CD14-positive monocyte (primary cell): ENCODE results near the gene MACROD2. TPM values are rescaled to one million over a fixed set of nuclear protein-coding genes. Genes with fewer than 3 reads are reported as not detected.

ENCODE experiments used
- DNase-seq, 3 donors: peaks; one replicate each; pipeline ENCODE4 v3.0.0-alpha.2; 2011 to 2022
- H2AFZ ChIP-seq: 2 replicates; pipeline ENCODE4 v1.6.0; 2012; ENCODE audit warnings: mild to moderate bottlenecking, low read depth, low read length, inconsistent platforms; ENCODE audit not compliant: insufficient read depth, poor library complexity, severe bottlenecking
- H3K27ac ChIP-seq, 2 donors: 1 replicate in 1 of 2; 2 replicates in 1 of 2; pipeline ENCODE4 v1.5.1; 2012 to 2013; ENCODE audit warnings: low read length in 2 of 2, control low read depth in 1 of 2, inconsistent platforms in 1 of 2, low read depth in 1 of 2, mild to moderate bottlenecking in 1 of 2
- H3K27me3 ChIP-seq, 2 donors: one replicate each; pipeline versions ENCODE4 v1.6.0 to v1.6.1; 2011 to 2013; ENCODE audit warnings: low read length in 2 of 2; ENCODE audit not compliant: control insufficient read depth in 2 of 2, insufficient read depth in 2 of 2
- H3K36me3 ChIP-seq, 2 donors: replicated peaks in 1 of 2; 1 replicate in 1 of 2; 2 replicates in 1 of 2; pipeline versions ENCODE4 v1.5.1 to v1.6.1; 2012 to 2013; ENCODE audit warnings: low read length in 2 of 2, control low read depth in 1 of 2, inconsistent platforms in 1 of 2, mild to moderate bottlenecking in 1 of 2; ENCODE audit not compliant: insufficient read depth in 2 of 2, control insufficient read depth in 1 of 2
- H3K4me1 ChIP-seq, 2 donors: 1 replicate in 1 of 2; 2 replicates in 1 of 2; pipeline versions ENCODE4 v1.5.1 to v1.6.1; 2012 to 2013; ENCODE audit warnings: low read length in 2 of 2, control low read depth in 1 of 2, inconsistent platforms in 1 of 2, mild to moderate bottlenecking in 1 of 2, moderate library complexity in 1 of 2; ENCODE audit not compliant: insufficient read depth in 2 of 2, control insufficient read depth in 1 of 2
- H3K4me2 ChIP-seq: replicated peaks from 2 replicates; pipeline ENCODE3; 2012; ENCODE audit warnings: low read length, moderate library complexity, mild to moderate bottlenecking; ENCODE audit not compliant: poor library complexity, severe bottlenecking; ENCODE audit errors: extremely low read depth
- H3K4me3 ChIP-seq, 3 experiments: fragments of 200-600 bp in 1 of 3; sonication (generic) in 1 of 3; replicated peaks in 1 of 3; 1 replicate in 2 of 3; 2 replicates in 1 of 3; pipeline ENCODE4 v1.5.1; 2011 to 2013; ENCODE audit warnings: low read length in 3 of 3, mild to moderate bottlenecking in 3 of 3, control low read depth in 2 of 3, low read depth in 2 of 3, inconsistent platforms in 1 of 3, moderate library complexity in 1 of 3
- H3K79me2 ChIP-seq: 2 replicates; pipeline ENCODE4 v1.6.0; 2012; ENCODE audit warnings: mild to moderate bottlenecking, control low read depth, inconsistent platforms, low read length, moderate library complexity; ENCODE audit not compliant: insufficient read depth
- H3K9ac ChIP-seq: 2 replicates; pipeline ENCODE4 v1.6.0; 2017; ENCODE audit warnings: low read length, mild to moderate bottlenecking; ENCODE audit not compliant: insufficient read depth, poor library complexity, severe bottlenecking
- H3K9me3 ChIP-seq, 2 donors: replicated peaks in 1 of 2; 1 replicate in 1 of 2; 2 replicates in 1 of 2; pipeline versions ENCODE4 v1.5.1 to v1.6.1; 2012 to 2013; ENCODE audit warnings: low read length in 2 of 2, control low read depth in 1 of 2; ENCODE audit not compliant: control insufficient read depth in 1 of 2, insufficient read depth in 1 of 2
- H4K20me1 ChIP-seq: 2 replicates; pipeline ENCODE4 v1.6.0; 2012; ENCODE audit warnings: mild to moderate bottlenecking, low read length, control low read depth, moderate library complexity; ENCODE audit not compliant: insufficient read depth
- H3K27ac Mint-ChIP-seq, 7 donors: one replicate each; pipeline ENCODE4 v1.8.0; 2020; ENCODE audit warnings: mild to moderate bottlenecking in 7 of 7, mixed read lengths in 7 of 7, moderate library complexity in 6 of 7, inconsistent platforms in 2 of 7
- H3K27me3 Mint-ChIP-seq, 3 donors: one replicate each; pipeline ENCODE4 v1.8.0; 2021 to 2022; ENCODE audit warnings: low read depth in 3 of 3, mild to moderate bottlenecking in 3 of 3, mixed read lengths in 3 of 3, moderate library complexity in 3 of 3, inconsistent platforms in 1 of 3
- H3K36me3 Mint-ChIP-seq, 2 donors: one replicate each; pipeline ENCODE4 v1.8.0; 2020; ENCODE audit warnings: mixed read lengths in 2 of 2, inconsistent platforms in 1 of 2, mild to moderate bottlenecking in 1 of 2
- H3K4me1 Mint-ChIP-seq: one replicate; pipeline ENCODE4 v1.8.0; 2020; ENCODE audit warnings: mild to moderate bottlenecking, mixed read lengths
- H3K4me3 Mint-ChIP-seq, 2 donors: one replicate each; pipeline ENCODE4 v1.8.0; 2020; ENCODE audit warnings: mild to moderate bottlenecking in 2 of 2, mixed read lengths in 2 of 2, moderate library complexity in 1 of 2
- H3K9me3 Mint-ChIP-seq, 7 donors: one replicate each; pipeline ENCODE4 v1.8.0; 2020 to 2022; ENCODE audit warnings: mixed read lengths in 7 of 7, mild to moderate bottlenecking in 6 of 7, moderate library complexity in 6 of 7, inconsistent platforms in 2 of 7
- WGBS: methylation state at CpG from one replicate; pipeline ENCODE4 v1.1.5; 2013; ENCODE audit warnings: missing lambda C conversion rate; ENCODE audit not compliant: insufficient coverage; 5-methylcytosine and 5-hydroxymethylcytosine counted together
- intact Hi-C, 2 donors: fragments of 100-400 bp; cut with micrococcal nuclease; formaldehyde crosslinking; loops; one replicate each; pipeline versions ENCODE4 v1.15.0 to v1.15.1; 2023
- polyA plus RNA-seq, 3 donors: library from polyadenylated mRNA; depleted of rRNA in 1 of 3; unstranded in 2 of 3; stranded (reverse) in 1 of 3; fragments of 300-500 nt in 2 of 3; fragments of >200 nt in 1 of 3; fragmentation: Illumina TruSeq in 2 of 3; gene quantifications; 1 replicate in 2 of 3; 2 replicates in 1 of 3; pipeline ENCODE4 v1.2.3, GENCODE V29; 2012 to 2021
- TF ChIP-seq, protein P1 (sequence below): fragments of 200-600 bp; IDR thresholded peaks from one replicate; pipeline ENCODE4 v1.8.0; 2022; ENCODE audit warnings: antibody characterized with exemption, mild to moderate bottlenecking

The MACROD2 gene
- polyA plus RNA-seq, 3 donors: 0.23 TPM; not detected in 2

DNA sequence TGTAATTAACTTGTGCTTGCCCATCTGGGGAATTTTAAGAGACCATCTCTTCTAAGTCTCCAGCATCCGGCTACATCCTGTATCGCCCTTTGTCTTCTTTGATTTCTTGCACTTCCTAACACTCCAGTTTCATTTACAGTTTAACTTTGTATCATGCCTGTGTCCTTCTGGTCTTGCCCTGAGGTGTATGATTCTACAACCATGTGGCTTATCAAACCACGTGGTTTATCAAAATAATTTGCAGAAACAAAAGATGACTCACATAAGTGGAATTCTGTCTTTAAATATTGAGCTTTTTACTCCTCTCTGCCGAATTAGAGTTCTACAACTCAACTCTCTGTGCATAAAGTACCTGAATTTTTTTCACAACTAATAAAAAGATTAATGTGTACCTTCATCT is 1997.2 kb downstream of the MACROD2 start:
- no peak overlapping the region for H2AFZ ChIP-seq
- WGBS: 100% methylated on average over 2 of the region's 4 CpGs

GRCh38 chr20:16000112-16000511 is 2004.8 kb downstream of the MACROD2 start:
- Histone ChIP-seq H3K9ac (no peak overlapping the region), H3K9me3 (peaks cover 3 to 15% of the 10 kb centered on the region in 2 donors), H2AFZ (no peak overlapping the region), H3K4me2 (no peak overlapping the region), H3K4me3 (no peak overlapping the region), H3K27ac (no peak overlapping the region), H4K20me1 (no peaks in the 10 kb centered on the region), H3K79me2 (no peaks in the 10 kb centered on the region), H3K27me3 (no peaks in the 10 kb centered on the region), H3K36me3 (no peaks in the 10 kb centered on the region), H3K4me1 (no peaks in the 10 kb centered on the region)
- no peak overlapping the region for H3K4me3 Mint-ChIP-seq
- TF ChIP-seq, protein P1, sequence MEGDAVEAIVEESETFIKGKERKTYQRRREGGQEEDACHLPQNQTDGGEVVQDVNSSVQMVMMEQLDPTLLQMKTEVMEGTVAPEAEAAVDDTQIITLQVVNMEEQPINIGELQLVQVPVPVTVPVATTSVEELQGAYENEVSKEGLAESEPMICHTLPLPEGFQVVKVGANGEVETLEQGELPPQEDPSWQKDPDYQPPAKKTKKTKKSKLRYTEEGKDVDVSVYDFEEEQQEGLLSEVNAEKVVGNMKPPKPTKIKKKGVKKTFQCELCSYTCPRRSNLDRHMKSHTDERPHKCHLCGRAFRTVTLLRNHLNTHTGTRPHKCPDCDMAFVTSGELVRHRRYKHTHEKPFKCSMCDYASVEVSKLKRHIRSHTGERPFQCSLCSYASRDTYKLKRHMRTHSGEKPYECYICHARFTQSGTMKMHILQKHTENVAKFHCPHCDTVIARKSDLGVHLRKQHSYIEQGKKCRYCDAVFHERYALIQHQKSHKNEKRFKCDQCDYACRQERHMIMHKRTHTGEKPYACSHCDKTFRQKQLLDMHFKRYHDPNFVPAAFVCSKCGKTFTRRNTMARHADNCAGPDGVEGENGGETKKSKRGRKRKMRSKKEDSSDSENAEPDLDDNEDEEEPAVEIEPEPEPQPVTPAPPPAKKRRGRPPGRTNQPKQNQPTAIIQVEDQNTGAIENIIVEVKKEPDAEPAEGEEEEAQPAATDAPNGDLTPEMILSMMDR: no peak
- H3K36me3 Mint-ChIP-seq: no peaks in the 10 kb centered on the region
- peaks cover under 1% of the 10 kb centered on the region for H3K4me1 Mint-ChIP-seq
- WGBS: no CpG with 5 or more reads among the region's 1 CpG
- no peaks in the 10 kb centered on the region for H3K27me3 Mint-ChIP-seq
- no peak for DNase-seq
- no peak overlapping the region for H3K27ac Mint-ChIP-seq
- H3K9me3 Mint-ChIP-seq: peaks cover 5 to 29% (median 19%) of the 10 kb centered on the region in 7 donors
- intact Hi-C loops: no loop called here

More for the DNA sequence above, 1997.2 kb downstream of the MACROD2 start:
- no peaks in the 10 kb centered on the region for H3K4me1 ChIP-seq
- H3K9ac ChIP-seq: no peak overlapping the region
- H3K4me3 ChIP-seq: no peak overlapping the region
- H3K4me2 ChIP-seq: no peak overlapping the region
- Mint-ChIP-seq H3K27me3 (no peaks in the 10 kb centered on the region), H3K9me3 (peaks cover 1 to 12% (median 6%) of the 10 kb centered on the region in 7 donors), H3K4me3 (no peak overlapping the region), H3K27ac (no peak overlapping the region), H3K4me1 (no peaks in the 10 kb centered on the region), H3K36me3 (no peaks in the 10 kb centered on the region)
- peaks cover 0 to 7% of the 10 kb centered on the region in 2 donors for H3K9me3 ChIP-seq
- no peaks in the 10 kb centered on the region for H3K27me3 ChIP-seq
- H3K27ac ChIP-seq: no peak overlapping the region
- H4K20me1 ChIP-seq: no peaks in the 10 kb centered on the region
- H3K79me2 ChIP-seq: no peaks in the 10 kb centered on the region
- no peak for DNase-seq
- TF ChIP-seq, protein P1: no peak
- no peaks in the 10 kb centered on the region for H3K36me3 ChIP-seq
- intact Hi-C loops: no loop called here
